HCT116 (cell line): ENCODE results near the gene PHPT1. TPM values are rescaled to one million over a fixed set of nuclear protein-coding genes. Genes with fewer than 3 reads are reported as not detected.

Experiments used
- ATAC-seq: fragments of 200-7000 bp; cut with Tn5 transposase; 2 replicates; pipeline ENCODE4 v1.9.1; 2020; ENCODE audit warnings: mild to moderate bottlenecking, moderate library complexity
- BruUV-seq: library from RNA; stranded (reverse); fragments of 400-500 nt; replicated peaks from 2 replicates; lab custom pipeline; 2021; lab: Mats Ljungman, UMichigan
- CTCF ChIA-PET: fragments of 300-600 bp; sonication (Branson Sonifier 250); formaldehyde crosslinking; loops from one replicate; lab custom pipeline; 2021; ENCODE audit warnings: antibody characterized with exemption; lab: Charles Lee
- POLR2A ChIA-PET: fragments of 300-600, 350-600 bp; sonication (Branson Sonifier 250); formaldehyde crosslinking; loops from one replicate; lab custom pipeline; 2021; ENCODE audit warnings: antibody characterized with exemption; lab: Charles Lee
- RAD21 ChIA-PET, 2 experiments: fragments of 300-600 bp; sonication (Branson Sonifier 250); formaldehyde crosslinking; loops; one replicate each; lab custom pipeline; 2023; ENCODE audit warnings: low total read pairs in 2 of 2; ENCODE audit not compliant: uncharacterized antibody in 2 of 2, unreplicated experiment in 2 of 2, low non-redundant PET in 1 of 2; lab: Charles Lee
- DNase-seq: peaks from one replicate; pipeline ENCODE4 v3.0.0-alpha.2; 2010; ENCODE audit warnings: low read depth, low spot score
- H2AFZ ChIP-seq: fragments of 200-600 bp; shearing (Covaris generic), sonication (generic); 2 replicates; pipeline ENCODE4 v1.6.1; 2017; ENCODE audit warnings: low read depth, mixed run types, mixed read lengths, antibody characterized with exemption, low read length; ENCODE audit not compliant: poor library complexity, severe bottlenecking
- H3K27ac ChIP-seq: 2 replicates; pipeline ENCODE4 v1.5.1; 2012; ENCODE audit warnings: low read depth, low read length
- H3K27me3 ChIP-seq: fragments of 200-600 bp; sonication (generic); 2 replicates; pipeline ENCODE4 v1.6.1; 2016; ENCODE audit warnings: mixed run types, low read length, mixed read lengths; ENCODE audit not compliant: insufficient read depth
- H3K36me3 ChIP-seq, 2 experiments: fragments of 200-500 bp in 1 of 2; fragments of 200-600 bp in 1 of 2; sonication (Bioruptor generic) in 1 of 2; sonication (generic) in 1 of 2; 2 replicates each; pipeline versions ENCODE4 v1.5.1 to v1.6.1; 2014 to 2016; ENCODE audit warnings: low read length in 2 of 2, inconsistent platforms in 1 of 2, mixed read lengths in 1 of 2, mixed run types in 1 of 2; ENCODE audit not compliant: insufficient read depth in 2 of 2, control insufficient read depth in 1 of 2
- H3K4me1 ChIP-seq, 2 experiments: fragments of 200-600 bp in 1 of 2; sonication (generic) in 1 of 2; 2 replicates each; pipeline versions ENCODE4 v1.5.1 to v1.6.1; 2012 to 2017; ENCODE audit warnings: low read length in 2 of 2, inconsistent platforms in 1 of 2, mild to moderate bottlenecking in 1 of 2, mixed read lengths in 1 of 2, mixed run types in 1 of 2, moderate library complexity in 1 of 2; ENCODE audit not compliant: insufficient read depth in 2 of 2, control insufficient read depth in 1 of 2
- H3K4me2 ChIP-seq: fragments of 200-600 bp; sonication (generic); 2 replicates; pipeline ENCODE4 v1.6.1; 2017; ENCODE audit warnings: mixed run types, low read length, mixed read lengths
- H3K4me3 ChIP-seq, 2 experiments: fragments of 200-600 bp in 1 of 2; sonication (generic) in 1 of 2; replicated peaks in 1 of 2; 2 replicates each; pipeline ENCODE4 v1.5.1; 2011 to 2016; ENCODE audit warnings: low read length in 2 of 2, control low read depth in 1 of 2, low read depth in 1 of 2, mild to moderate bottlenecking in 1 of 2, mixed read lengths in 1 of 2, mixed run types in 1 of 2
- H3K79me2 ChIP-seq: fragments of 200-600 bp; sonication (generic); 2 replicates; pipeline ENCODE4 v1.6.1; 2017; ENCODE audit warnings: mild to moderate bottlenecking, mixed run types, low read length, moderate library complexity, mixed read lengths; ENCODE audit not compliant: insufficient read depth
- H3K9ac ChIP-seq: fragments of 200-600 bp; sonication (generic); 2 replicates; pipeline ENCODE4 v1.6.1; 2016; ENCODE audit warnings: low read length, mixed read lengths
- H3K9me2 ChIP-seq: fragments of 200-600 bp; sonication (generic), shearing (Covaris generic); 2 replicates; pipeline ENCODE4 v1.6.1; 2017; ENCODE audit warnings: mixed run types, mild to moderate bottlenecking, moderate library complexity; ENCODE audit not compliant: insufficient read depth
- H3K9me3 ChIP-seq, 2 experiments: fragments of 200-500 bp in 1 of 2; fragments of 200-600 bp in 1 of 2; sonication (Bioruptor generic) in 1 of 2; sonication (generic) in 1 of 2; 2 replicates each; pipeline ENCODE4 v1.6.1; 2014 to 2017; ENCODE audit warnings: low read length in 2 of 2, mixed read lengths in 2 of 2, inconsistent platforms in 1 of 2, low read depth in 1 of 2, mild to moderate bottlenecking in 1 of 2, mixed run types in 1 of 2, moderate library complexity in 1 of 2; ENCODE audit not compliant: control insufficient read depth in 1 of 2, insufficient read depth in 1 of 2
- H4K20me1 ChIP-seq: fragments of 200-600 bp; sonication (generic), shearing (Covaris generic); 2 replicates; pipeline ENCODE4 v1.6.1; 2017; ENCODE audit warnings: mixed run types, mild to moderate bottlenecking, moderate library complexity; ENCODE audit not compliant: insufficient read depth
- ATF3 ChIP-seq: IDR thresholded peaks from 2 replicates; pipeline ENCODE4 v1.6.1; 2012
- CEBPB ChIP-seq: IDR thresholded peaks from 2 replicates; pipeline ENCODE4 v1.6.1; 2012; ENCODE audit warnings: low read depth
- FOSL1 ChIP-seq: IDR thresholded peaks from 2 replicates; pipeline ENCODE4 v1.6.1; 2012; ENCODE audit warnings: low read depth
- MAX ChIP-seq: IDR thresholded peaks from 2 replicates; pipeline ENCODE4 v1.6.1; 2012
- REST ChIP-seq: IDR thresholded peaks from 2 replicates; pipeline ENCODE4 v1.6.1; 2012; ENCODE audit warnings: low read depth
- SP1 ChIP-seq: IDR thresholded peaks from 2 replicates; pipeline ENCODE4 v1.6.1; 2012; ENCODE audit warnings: low read depth
- SRF ChIP-seq: IDR thresholded peaks from 2 replicates; pipeline ENCODE4 v1.6.1; 2012; ENCODE audit warnings: low read depth
- intact Hi-C: fragments of 100-400 bp; cut with micrococcal nuclease; formaldehyde crosslinking; loops from 2 replicates; pipeline ENCODE4 v1.10.0; 2022
- total RNA-seq: library from RNA; stranded (reverse); gene quantifications from one replicate; pipeline ENCODE4 v1.2.1, GENCODE V29; 2021; ENCODE audit not compliant: unreplicated experiment

Gene PHPT1
- total RNA-seq, 1 experiment from 2014 or later, result 148 TPM

GRCh38 chr9:136855461-136856078 is 6.4 kb downstream of the PHPT1 start:
- Histone ChIP-seq H3K27ac (no peak overlapping the region), H3K79me2 (no peaks in the 10 kb centered on the region), H4K20me1 (no peaks in the 10 kb centered on the region), H3K9me2 (no peaks in the 10 kb centered on the region), H3K4me1 (peaks cover 2 to 12% of the 10 kb centered on the region in 2 experiments; a peak in 2 of 4 replicates), H3K4me2 (no peak overlapping the region), H3K9me3 (no peaks in the 10 kb centered on the region), H3K9ac (no peak overlapping the region), H3K36me3 (peaks cover 0 to 7% of the 10 kb centered on the region in 2 experiments; a peak in 1 of 4 replicates), H3K4me3 (no peak overlapping the region), H3K27me3 (no peaks in the 10 kb centered on the region), H2AFZ (no peak overlapping the region)
- ChIA-PET CTCF (no interaction called here), RAD21 (no interaction called here), POLR2A (no interaction called here)
- DNase-seq (no peak), ATAC-seq (no peak)
- intact Hi-C loops, result no loop called here
- BruUV-seq, result no TSS peak
- TF ChIP-seq ATF3 (no peak), FOSL1 (no peak), MAX (no peak)

GRCh38 chr9:136856079-136856476 is 6.9 kb downstream of the PHPT1 start:
- peaks cover 2 to 12% of the 10 kb centered on the region in 2 experiments; a peak in 2 of 4 replicates for H3K4me1 ChIP-seq
- no peak overlapping the region for H3K9ac ChIP-seq
- ATAC-seq, result no peak
- no peak overlapping the region for H3K4me2 ChIP-seq
- TF ChIP-seq SRF (no peak), REST (no peak), CEBPB (no peak), SP1 (no peak)
- H3K79me2 ChIP-seq, result no peaks in the 10 kb centered on the region
- H3K27ac ChIP-seq, result no peak overlapping the region
- no peak for DNase-seq
- RAD21 ChIA-PET, result no interaction called here
- no peaks in the 10 kb centered on the region for H4K20me1 ChIP-seq
- no peak overlapping the region for H3K4me3 ChIP-seq
- H3K27me3 ChIP-seq, result no peaks in the 10 kb centered on the region
- CTCF ChIA-PET, result no interaction called here
- POLR2A ChIA-PET, result no interaction called here
- intact Hi-C loops, result no loop called here
- no peak overlapping the region for H2AFZ ChIP-seq
- peaks cover 0 to 4% of the 10 kb centered on the region in 2 experiments; a peak in 1 of 4 replicates for H3K36me3 ChIP-seq
- no peaks in the 10 kb centered on the region for H3K9me2 ChIP-seq
- H3K9me3 ChIP-seq, result no peaks in the 10 kb centered on the region
- BruUV-seq, result no TSS peak
